Esophagus squamous epithelium (tissue), 4 donors: ENCODE measurements around the gene CCDC186.
A peak's percentile ranks its signal among the peaks of the same experiment; 100 is the strongest.

ENCODE experiments used
- CTCF ChIP-seq, 6 experiments: fragments of 450-650 bp in 4 of 6; fragments of 200-600 bp in 2 of 6; sonication (generic) in 2 of 6; IDR thresholded peaks; one replicate each; pipeline ENCODE4 v1.5.1; 2016 to 2019; ENCODE audit warnings: antibody characterized with exemption in 6 of 6, mild to moderate bottlenecking in 4 of 6, moderate library complexity in 4 of 6
- POLR2A ChIP-seq, 4 donors: fragments of 450-650 bp; IDR thresholded peaks; one replicate each; pipeline ENCODE4 v1.6.1; 2017; ENCODE audit warnings: antibody characterized with exemption in 4 of 4, mild to moderate bottlenecking in 4 of 4, moderate library complexity in 3 of 4

DNA sequence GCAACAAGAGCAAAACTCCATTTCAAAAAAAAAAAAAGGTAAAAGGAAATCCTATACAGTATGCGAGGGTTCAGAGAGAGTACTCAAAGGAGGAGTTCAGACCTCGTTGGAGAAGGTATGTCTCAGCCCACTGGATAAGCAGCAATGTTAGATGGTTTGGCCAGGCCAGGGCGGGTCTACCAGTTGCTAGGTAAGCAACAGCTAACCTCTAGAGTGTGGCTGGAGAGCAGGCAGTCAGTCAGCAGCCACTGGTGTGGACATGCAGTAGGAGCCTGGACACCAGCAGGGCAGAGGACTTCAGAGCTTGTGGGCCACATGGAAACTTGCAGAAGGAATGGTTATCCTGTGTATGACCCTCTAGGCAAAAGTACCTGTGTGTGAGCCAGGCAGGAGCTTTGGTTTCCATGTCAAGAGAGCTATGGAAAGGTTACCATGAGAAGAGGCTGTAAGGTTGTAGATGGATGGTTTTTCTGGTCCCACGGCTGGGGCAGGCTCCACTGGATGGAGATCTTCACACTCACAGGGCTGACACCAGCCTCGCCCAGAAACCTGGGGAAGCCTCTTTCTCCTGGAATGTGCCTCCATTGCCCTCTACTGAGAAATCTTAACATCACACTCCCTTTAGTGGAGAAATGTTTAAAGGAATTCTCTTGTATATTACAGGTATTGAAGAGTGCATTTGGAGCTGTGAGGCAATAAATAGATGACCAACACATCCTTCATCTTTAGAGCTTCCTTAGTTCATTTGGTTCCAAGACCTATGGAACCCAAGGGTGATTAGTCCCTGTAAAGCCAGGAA is 63.6 kb downstream of the CCDC186 start:
- TF ChIP-seq CTCF (IDR thresholded peaks at IDR 0.05) (peak in 2 of 6 experiments; percentile 27 to 49), POLR2A (IDR thresholded peaks at IDR 0.05) (no peak)
